HS-27A (cell line): ENCODE measurements around the gene TM4SF4.

ENCODE experiments used
- DNase-seq: peaks from one replicate; pipeline ENCODE4 v3.0.0-alpha.2; 2012; ENCODE audit warnings: low read depth, missing footprints

Gene TM4SF4

DNA sequence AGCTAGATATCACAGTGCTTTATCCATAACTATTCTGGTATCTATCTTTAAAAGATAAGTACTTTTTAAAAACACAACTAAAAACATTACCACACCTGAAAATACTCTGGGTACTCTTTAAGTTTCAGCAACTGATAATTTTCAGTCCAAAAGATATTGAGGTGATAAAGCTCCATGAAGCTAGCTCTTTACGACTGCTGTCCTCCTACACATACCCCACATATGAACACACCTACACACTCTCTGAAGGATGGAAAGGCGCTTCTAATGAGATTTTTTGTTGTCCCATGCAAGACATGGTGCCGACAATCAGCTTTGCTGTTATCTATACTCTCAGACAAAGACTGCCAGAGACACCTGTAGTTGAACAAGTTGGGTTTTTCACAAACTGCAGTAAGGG lies 19.1 kb upstream of the TM4SF4 start:
- DNase-seq = no peak

DNA sequence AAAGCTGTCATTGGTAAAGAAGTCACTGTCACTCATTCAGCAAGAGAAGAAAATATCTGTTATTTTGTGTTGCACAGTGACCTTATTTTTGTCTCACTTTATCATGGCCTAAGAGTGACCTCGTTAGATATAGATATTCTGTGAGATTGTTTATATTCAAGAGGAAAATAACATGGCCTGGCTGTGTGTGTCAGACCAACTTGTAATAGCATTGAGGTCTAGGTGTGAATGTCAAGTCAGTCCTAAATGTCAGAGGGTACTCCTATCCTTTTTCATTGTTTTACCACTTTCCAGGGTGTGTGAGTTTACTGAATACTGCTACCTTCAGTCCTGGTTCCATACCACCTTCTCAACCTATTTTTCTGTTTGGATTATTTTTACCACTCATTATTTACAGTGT lies 18.5 kb upstream of the TM4SF4 start:
- DNase-seq = no peak

DNA sequence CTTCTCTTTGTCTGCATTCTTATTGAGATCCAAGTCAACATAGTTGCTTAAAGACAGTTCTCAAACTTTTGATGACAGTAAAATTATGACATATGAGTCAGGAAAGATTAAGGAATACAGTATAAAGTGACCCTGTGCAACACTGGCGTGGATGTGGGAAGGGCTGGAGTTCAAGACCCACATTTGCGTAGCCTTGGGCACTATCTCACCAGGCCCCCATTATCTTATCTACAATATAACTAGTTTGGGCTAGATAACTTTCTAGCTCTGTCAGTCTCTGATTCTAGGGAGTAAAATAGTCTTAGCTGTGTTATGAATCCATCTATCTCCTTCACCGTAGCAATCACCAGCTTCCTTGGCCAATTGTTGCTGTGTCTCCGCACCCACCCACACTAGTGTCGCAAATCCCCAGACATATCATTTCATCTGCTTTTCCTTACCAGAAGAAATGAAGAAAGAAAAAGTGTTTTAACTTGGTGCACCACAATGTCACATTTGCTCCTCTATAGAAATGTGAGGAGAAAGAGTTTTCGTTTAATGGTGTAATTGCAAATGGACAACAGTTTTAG lies 14.9 kb upstream of the TM4SF4 start:
- DNase-seq = no peak

DNA sequence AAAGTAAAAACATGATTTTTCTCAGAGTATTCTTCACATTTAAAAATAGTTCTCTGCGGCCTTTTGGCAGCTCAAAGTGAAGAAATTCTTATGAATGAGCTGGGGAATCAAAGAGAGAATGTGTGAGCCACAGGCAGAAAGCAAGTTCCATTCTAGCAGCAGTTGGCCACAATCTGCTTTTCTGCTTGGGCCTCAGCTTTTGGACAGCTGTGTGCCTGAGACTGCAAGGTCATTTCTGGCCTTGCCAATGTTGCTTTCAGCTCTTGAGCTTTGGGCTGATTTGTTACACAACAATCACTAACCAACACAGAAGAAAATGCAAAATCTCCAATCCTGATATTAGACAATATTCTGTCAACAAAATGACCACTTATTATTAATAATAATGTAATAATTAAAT lies 14.4 kb upstream of the TM4SF4 start:
- no peak for DNase-seq

DNA sequence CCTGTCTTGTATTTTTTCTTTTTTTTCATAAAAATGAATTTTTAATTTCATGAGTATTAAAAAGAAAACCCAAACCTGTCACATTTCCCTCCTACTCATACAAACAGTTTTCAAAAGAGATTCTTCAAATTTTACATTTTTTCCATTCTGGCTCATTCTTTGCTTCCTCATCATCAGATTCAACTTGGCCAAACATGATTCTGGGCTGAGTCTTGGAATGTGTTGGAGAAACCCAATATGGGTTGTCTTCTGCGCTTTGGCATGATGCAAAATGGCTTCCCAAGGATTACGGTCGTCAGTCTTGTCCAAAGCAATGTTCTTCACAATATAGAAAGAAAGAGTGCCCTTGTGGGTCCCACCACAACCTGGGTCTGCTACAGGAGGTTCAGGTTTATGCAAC lies 12.4 kb upstream of the TM4SF4 start:
- DNase-seq = no peak

DNA sequence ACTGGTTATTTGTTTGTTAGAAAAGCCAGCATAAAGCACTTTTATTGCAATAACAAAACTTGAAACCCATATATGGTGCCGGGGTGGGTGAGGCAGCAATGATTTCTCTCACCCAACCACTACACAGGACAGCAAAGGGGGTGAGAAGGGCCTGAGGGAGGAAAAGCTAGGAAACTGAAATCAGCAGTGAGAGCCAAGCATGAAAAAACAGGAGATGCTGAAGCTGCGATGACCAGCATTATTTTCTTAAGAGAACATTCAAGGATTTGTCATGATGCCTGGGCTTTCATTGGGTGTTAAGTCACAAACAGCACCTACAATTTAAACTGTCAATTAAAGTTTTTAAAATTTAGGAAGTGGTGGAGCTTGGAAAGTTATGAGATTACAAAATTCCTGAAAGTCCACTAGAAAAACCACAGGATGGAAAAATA lies 11.9 kb upstream of the TM4SF4 start:
- no peak for DNase-seq

DNA sequence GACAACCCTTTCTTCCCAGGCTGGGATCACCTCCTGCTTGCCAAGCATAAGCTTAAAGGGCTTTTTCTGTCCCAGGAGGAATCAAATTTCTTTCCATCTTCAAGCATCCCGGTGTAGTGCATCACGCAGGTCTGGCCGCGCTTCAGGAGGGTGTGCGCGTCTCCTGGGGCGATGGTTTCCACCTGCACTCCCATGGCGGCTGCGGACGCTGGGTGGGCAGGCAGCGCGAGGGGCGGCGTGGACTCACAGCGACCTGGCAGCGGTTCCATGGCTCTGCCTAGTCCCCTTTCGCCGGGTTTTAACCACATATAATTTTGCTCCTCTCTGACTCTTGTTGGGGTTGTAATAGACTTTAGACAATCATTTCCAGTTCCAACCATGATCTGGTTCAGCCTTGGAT lies 10.6 kb upstream of the TM4SF4 start:
- DNase-seq = no peak

DNA sequence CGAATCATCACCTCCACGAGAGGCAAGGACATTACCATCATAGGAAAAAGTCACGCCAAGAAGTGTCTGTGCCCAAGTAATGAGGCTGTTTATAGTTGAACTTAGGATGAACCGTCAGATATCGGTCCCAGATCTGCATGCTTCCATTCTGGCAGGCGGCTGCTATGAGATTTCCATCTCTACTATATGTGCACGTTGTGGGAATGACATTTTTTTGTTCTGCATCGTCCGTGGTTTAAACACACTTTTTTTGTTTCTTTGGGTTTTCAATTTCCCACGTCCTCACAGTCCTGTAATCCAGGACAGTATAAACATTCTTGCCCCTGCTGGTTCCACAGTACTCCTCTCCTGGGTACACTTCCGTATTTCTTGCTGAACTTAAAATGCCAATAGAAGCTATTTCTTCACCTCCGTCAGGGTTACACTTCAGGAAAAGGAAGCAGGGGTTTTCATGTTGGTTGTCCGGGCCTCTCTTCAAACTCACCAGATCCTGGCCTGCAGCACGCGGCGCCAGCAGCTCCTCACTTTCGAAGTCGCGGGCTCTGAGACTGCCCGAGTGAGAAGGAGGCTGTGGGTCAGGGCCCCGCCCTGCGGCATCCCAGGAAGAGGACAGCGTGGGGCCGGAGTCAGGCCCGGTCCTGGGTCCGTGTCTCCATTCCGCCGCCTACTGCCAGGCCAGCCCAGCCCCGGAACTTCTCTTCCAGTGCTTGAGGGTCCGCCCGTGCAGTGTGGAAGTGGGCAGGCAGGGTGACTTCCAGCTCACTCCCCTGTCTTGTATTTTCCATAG lies 9.8 kb upstream of the TM4SF4 start:
- DNase-seq = no peak

DNA sequence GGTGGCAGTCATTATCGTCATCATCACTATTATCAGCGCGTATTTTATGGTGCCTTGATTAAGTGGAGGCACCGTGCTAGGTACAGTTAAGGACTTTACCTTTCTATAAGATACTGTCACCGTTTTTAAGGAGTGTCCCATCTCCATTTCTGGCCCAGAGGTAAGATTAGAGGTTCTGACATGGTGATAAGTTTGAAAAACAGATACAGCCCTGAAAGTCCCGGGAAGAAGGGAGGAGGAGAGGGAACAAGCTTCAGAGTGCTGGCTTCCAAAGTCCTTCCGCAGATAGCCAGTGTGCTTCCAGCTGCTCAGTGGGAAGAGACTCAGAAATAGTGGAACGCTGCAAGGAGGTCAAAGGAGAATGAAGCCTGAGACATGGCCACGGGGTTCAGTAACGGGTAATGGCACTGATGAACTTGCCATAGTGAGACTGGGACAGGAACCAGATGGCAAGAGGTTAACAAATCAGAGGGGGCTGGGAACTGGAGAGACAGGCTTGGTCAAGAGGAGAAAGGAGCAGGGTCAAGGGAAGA lies 9.1 kb upstream of the TM4SF4 start:
- DNase-seq = no peak

DNA sequence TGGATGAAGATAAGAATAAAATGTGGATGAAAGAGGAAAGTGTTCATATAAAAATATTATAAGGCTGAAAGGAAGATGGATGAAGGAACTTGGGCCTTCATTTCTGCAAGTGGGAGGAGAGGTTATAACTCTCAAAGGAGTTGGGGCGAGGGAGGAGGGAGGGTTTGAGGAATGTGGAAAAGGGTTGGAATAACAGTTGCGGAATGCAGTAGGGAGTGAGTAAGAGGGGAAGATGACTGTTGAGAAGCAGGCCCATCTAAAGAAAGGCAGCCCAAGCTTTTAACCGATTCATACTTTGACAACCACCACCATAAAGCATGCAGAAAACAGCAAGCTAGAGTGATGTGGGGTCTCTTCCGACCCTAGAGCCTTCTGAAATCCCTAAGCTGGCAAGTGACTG lies 8.3 kb upstream of the TM4SF4 start:
- DNase-seq = peak; percentile 83

DNA sequence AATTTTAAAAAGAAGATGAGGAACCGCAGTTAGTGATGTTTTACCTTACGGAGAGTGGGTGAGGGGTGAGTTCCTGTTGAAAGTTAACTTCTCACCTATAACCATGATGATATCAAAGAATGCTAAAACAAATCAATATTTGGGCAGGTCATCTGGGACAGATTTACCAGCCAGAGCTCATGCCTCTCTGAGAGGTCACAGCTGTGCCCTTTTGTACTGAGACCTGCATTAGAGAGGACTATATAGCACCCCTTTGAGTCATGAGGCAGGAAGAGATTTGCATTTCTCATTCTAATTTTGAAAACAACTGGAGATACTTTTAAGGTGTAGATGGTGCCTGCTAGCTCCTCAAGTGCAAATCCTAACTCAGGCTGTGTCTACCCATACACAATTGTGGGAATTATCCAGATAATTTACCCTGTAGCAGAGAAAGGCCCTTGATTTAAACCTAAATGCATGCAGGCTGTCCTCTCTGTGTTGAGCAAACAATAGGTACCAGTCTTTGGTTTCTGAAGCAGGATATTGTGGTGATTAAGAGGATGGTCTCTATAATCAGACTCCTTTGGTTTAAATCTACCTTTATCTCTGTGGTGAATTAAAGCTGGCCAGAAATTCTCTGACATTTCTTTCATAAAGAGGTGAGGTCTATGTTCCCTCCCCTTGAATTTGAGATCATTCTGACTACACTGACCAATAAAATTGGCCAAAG lies 5.8 kb upstream of the TM4SF4 start:
- DNase-seq = no peak

DNA sequence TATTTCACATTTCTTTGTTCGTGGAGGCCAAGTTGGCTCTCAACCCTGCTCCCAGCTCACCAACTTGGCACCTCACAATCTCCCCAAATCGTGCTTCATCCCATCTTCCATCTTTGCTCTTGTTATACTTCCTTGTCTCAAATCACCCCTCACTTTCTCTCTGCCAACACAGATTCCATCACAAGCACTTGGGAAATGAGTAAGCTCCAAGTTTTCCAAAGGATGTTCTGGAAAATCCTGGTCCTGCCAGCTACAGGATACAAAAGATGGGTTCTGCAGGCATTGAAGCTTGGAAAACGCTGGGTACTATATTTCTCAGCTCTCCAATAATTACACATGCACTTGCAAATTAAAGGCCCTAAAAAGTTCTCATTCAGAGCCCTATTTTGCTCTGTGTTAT lies 4.1 kb upstream of the TM4SF4 start:
- no peak for DNase-seq

DNA sequence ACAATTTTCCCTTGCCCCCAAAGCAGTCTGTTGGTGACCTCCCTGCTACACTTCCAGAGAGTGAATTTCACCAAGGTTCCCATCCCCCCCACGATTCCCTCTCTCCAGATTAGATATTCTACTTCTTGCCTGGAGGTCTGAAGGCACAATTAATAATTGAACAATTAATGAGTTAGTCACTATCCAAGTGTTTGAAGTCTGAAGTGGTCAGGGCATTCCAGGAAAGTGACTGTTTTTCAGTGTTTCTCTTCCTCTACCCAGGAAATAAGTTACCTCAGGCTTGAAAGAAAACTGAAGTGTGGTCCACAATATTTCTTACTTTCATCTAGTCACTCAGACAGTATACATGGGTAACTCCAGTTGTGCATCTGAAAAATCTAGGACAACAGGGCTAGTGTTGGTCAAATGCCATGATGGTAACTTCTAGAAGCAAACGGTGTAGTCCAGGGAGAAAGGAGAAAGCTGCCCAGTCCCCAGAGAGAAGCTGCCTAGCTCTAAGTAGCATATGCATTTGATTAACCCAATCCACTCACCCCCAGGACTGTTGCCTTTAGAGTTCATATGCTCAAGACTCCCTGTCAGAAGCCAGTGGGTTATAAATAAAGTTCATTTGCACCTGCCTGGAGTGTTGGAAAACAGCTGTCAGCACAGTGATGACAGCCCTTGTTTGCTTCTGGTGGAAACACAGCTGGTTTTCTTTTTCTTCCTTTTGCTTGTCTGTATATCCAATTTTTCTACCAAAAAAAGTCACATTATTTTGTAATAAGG lies 2.3 kb upstream of the TM4SF4 start:
- no peak for DNase-seq

DNA sequence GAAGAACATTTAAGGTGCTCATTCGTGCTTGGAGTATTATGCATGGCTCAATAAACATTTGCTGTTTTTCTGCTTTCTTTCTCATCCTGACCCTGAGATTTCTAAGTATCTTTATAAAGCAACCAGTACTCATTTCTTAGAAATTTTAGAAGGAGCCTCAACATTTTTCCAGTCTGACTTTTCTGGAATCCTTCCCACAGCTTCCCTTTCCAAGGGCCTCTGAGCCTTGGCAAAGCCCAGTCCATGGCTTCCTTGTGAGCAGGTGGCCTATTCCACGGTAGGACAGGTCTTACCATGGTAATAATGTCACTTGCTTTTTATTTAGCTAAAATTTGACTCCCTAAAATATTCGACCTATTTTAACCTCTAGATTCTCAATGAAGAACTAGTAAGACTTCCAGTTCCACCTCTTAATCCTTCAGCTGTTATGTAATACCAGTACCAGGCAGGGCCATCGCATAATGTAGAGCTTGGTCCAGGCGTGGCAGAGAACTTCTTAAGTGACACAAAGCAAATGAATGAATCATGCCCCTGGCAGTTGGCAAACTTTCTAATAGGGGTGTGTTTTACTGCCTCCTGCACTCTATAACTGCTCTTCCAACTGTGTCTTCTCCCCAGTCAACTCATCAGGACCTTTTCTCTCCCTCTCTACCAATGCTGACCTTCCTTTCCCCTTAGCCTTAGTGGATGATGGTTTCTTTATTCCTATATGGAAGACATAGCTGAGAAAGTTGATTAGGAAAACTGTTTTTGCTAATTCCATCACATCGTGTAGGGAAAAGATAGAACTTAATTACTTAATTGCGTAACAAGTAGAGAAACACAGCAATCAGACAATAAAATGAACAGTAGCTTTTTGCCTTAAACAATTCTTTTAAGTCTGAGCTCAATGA lies 894 bp upstream of the TM4SF4 start:
- DNase-seq = peak; percentile 97

DNA sequence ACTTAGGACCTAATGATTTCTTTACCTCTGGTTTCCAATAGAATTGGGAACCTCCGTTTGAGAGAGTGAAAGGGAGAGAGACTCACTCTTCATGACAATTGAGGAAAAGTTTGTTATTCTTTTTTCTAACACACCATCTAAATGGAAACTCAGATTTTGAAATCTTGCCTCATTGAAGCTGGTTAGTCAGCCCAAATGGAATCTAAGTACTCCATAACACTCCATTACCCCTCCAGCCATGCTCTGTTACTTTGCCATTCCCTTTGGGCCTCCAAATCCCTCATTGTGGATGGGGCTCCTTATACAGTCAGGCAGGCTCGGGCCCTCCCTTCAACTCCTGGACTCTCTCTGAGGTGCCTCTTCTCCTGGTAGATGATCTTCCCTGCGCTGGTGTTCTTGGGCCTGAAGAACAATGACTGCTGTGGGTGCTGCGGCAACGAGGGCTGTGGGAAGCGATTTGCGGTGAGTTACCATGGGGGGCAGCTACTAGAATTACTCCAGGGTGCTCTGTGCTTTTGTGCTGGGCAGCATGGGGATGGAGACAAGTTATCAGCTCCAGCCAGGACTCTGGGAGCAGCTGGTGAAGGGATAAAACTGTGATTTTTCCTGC lies 1.1 kb downstream of the TM4SF4 start:
- DNase-seq = no peak

DNA sequence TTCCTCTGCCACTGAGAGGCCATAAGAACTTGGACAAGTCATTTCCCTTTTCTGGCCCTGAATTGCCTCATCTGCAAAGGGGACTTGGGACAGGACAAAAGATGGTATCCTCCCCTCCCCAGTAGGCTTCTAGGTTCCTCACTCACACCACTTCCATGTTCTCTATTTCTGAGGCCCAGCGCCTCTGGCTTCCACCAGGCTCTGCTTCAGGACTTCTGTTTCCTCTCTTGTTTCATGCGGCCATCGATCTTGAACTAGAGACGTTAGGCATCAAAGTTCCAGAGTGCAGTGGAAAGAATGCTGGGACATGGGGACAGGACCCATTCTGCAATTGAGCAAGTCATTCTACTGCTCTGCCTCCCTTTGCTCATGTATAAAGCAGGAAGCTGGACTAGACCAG lies 1.7 kb downstream of the TM4SF4 start:
- DNase-seq = no peak

DNA sequence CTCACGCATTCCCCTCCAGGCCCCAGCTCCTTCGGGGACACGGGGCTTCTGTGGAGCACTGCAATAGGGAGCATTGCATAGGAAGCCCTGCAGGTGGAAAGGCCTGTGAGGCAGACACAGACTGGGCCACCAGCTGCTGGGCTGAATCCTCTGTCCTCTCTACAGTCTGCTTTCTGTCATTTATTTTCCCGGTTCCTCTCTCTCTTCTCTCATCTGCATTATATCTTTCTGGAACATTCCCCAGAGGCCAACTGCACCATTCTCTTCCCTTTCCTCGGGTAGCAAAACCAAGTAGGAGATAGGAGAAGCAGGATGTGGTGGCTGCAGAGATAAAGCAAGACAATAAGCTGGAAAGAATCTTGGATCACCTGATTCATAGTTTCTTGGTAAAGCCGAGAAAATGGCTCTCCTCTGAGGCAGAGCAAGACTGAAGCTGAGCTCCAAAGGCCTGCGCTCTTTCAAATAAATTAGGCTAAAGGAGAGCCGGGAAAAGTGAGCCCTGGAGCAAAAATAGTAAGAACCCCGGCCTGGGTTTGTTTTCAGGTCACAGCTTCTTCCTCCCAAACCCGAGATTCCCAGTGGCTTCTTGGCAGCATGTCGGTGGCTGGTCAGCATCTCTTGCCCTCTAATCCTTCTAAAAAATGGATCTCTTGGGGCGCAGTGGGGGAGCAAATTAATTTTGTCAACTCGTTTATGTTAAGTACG lies 5.3 kb downstream of the TM4SF4 start:
- no peak for DNase-seq

DNA sequence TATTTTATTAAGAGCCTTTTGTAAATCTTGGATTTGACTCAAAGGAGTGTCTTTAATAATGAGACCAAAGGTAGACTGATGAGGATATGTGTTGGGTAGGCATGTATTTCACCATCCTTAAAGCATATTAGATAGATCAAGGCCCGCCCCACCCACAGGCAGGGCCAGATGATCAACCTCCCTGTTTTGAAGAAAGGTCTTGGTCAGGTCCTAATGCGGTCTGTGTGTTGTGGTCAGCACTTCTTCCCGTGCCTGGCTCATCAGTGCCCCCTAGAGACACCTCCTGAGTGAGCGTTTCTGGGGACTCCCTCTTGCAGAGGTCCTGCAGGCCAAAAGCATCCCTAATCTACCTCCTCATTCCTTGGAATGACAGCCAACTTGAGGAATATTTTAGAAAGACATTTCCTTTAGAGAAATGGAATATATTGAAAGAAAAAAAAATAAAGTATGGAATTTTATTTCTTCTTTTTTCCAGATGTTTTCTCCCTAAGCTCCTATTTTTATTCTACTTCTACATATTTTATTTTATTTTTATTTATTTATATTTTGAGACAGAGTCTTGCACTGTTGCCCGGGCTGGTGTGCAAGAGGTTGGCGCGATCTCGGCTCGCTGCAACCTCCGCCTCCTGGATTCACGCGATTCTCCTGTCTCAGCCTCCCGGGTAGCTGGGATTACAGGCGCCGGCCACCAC lies 6.0 kb downstream of the TM4SF4 start:
- DNase-seq = peak; percentile 81

DNA sequence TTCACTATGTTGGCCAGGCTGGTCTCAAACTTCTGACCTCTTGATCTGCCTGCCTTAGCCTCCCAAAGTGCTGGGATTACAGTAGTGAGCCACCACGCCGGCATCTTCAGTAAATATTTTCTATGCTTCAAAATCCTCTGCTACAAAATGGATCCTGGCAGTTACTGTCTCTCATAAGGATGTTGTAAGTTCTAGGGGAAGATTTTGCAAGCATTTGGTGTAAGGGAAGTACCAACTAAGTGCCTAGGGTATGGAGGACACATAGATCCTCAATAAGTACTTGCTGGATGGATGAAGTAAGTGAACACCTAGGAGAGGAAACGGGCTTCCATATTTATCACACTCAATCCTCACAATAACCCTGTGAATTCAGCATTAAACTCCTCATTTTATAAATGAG lies 6.6 kb downstream of the TM4SF4 start:
- no peak for DNase-seq

DNA sequence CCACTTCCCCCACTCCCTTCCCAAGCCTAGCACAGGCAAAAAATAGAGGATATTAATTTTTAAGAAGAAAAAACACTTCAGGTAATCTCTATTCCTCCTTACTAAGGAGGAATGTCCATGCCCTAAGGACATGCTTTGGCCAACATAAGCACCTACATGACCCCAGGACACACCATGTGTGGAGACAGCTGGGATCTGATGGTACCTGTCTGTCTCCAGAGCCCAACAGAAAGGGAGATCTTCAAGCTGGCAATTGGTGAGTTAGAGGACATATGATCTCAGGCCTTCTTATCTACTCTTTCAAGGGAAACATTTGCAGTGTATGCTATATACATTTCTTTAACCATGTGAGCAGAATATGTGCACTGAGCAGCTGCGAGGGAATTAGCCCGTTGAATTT lies 7.0 kb downstream of the TM4SF4 start:
- DNase-seq = no peak
